K562 (cell line): Measurements from ENCODE around the gene TMCC2. TPM values are rescaled to one million over a fixed set of nuclear protein-coding genes. Genes with fewer than 3 reads are reported as not detected.

Experiments used
- ARID4B ChIP-seq: sonication (generic); formaldehyde crosslinking; IDR thresholded peaks from 2 replicates; pipeline ENCODE4 v1.8.0; 2022; ENCODE audit warnings: mild to moderate bottlenecking, missing genetic modification reagents
- CBFA2T2 ChIP-seq: fragments of 450-650 bp; conservative IDR thresholded peaks from 2 replicates; pipeline ENCODE4 v1.6.1; 2017; ENCODE audit warnings: mild to moderate bottlenecking
- CTBP1 ChIP-seq: fragments of 450-650 bp; IDR thresholded peaks from 2 replicates; pipeline ENCODE4 v1.6.1; 2016; ENCODE audit warnings: borderline replicate concordance
- ETV5 ChIP-seq: sonication (generic); formaldehyde crosslinking; IDR thresholded peaks from 2 replicates; pipeline ENCODE4 v1.4.0; 2020; ENCODE audit warnings: low read depth, mild to moderate bottlenecking, missing genetic modification reagents
- HMG20B ChIP-seq: fragments of 250-450 bp; sonication (Bioruptor Pico); IDR thresholded peaks from 2 replicates; pipeline ENCODE4 v1.5.0; 2021; ENCODE audit warnings: mild to moderate bottlenecking
- IFI16 ChIP-seq: fragments of 250-450 bp; sonication (Bioruptor Pico); IDR thresholded peaks from 2 replicates; pipeline ENCODE4 v2.1.2; 2022; ENCODE audit warnings: mild to moderate bottlenecking, inconsistent platforms
- KAT8 ChIP-seq: fragments of 450-650 bp; IDR thresholded peaks from 2 replicates; pipeline ENCODE4 v1.6.1; 2016; ENCODE audit warnings: low read depth, mild to moderate bottlenecking
- MAX ChIP-seq: sonication (generic); formaldehyde crosslinking; IDR thresholded peaks from 2 replicates; pipeline ENCODE4 v1.9.0; 2022; ENCODE audit warnings: mild to moderate bottlenecking, missing genetic modification reagents
- MAZ ChIP-seq, 2 experiments: fragments of 450-650 bp in 1 of 2; sonication (generic) in 1 of 2; formaldehyde crosslinking; IDR thresholded peaks in 1 of 2; conservative IDR thresholded peaks in 1 of 2; 2 replicates each; pipeline versions ENCODE4 v1.4.0 to v1.5.0; 2020; ENCODE audit warnings: mild to moderate bottlenecking in 1 of 2, missing genetic modification reagents in 1 of 2
- MYNN ChIP-seq, 2 experiments: sonication (generic); formaldehyde crosslinking in 1 of 2; IDR thresholded peaks; 2 replicates each; pipeline versions ENCODE4 v1.5.0 to v1.6.1; 2016 to 2020; ENCODE audit warnings: antibody characterized with exemption in 1 of 2, missing genetic modification reagents in 1 of 2
- ZBTB11 ChIP-seq, 3 experiments: fragments of 200-800 bp in 1 of 3; fragments of 250-450 bp in 1 of 3; fragments of 450-650 bp in 1 of 3; sonication (Bioruptor Pico) in 1 of 3; sonication (Bioruptor generic) in 1 of 3; formaldehyde crosslinking in 1 of 3; IDR thresholded peaks; 2 replicates each; pipeline versions ENCODE4 v1.6.1 to v1.8.0; 2016 to 2022; ENCODE audit warnings: mild to moderate bottlenecking in 2 of 3, missing genetic modification characterization in 2 of 3, missing compliant biosample characterization in 1 of 3, moderate library complexity in 1 of 3
- ZBTB5 ChIP-seq: fragments of 450-650 bp; IDR thresholded peaks from 2 replicates; pipeline ENCODE4 v1.6.1; 2017; ENCODE audit warnings: antibody characterized with exemption
- ZC3H11A ChIP-seq: IDR thresholded peaks from 2 replicates; pipeline ENCODE4 v1.6.1; 2012; ENCODE audit warnings: low read depth, low read length, improper control_type of control experiment
- ZNF263 ChIP-seq: sonication (generic); formaldehyde crosslinking; IDR thresholded peaks from 2 replicates; pipeline ENCODE4 v1.8.0; 2022; ENCODE audit warnings: mild to moderate bottlenecking, missing genetic modification reagents, borderline replicate concordance
- ZNF511 ChIP-seq: sonication (generic); formaldehyde crosslinking; IDR thresholded peaks from 2 replicates; pipeline ENCODE4 v1.8.0; 2022; ENCODE audit warnings: mild to moderate bottlenecking, missing genetic modification reagents
- polyA plus RNA-seq, 8 experiments: library from polyadenylated mRNA; depleted of rRNA in 4 of 8; stranded (reverse) in 5 of 8; unstranded in 3 of 8; fragments of >200 nt; fragmentation: Nextera tagmentation in 2 of 8; fragmentation: Illumina TruSeq in 1 of 8; extraction: Ambion mirVana in 2 of 8; extraction: Trizol in 1 of 8; gene quantifications; 2 replicates each; pipeline versions ENCODE4 v1.2.1 to v1.2.3, GENCODE V29; 2011 to 2014; ENCODE audit warnings: inconsistent platforms in 1 of 8, missing spikeins in 1 of 8
- total RNA-seq, 7 experiments: library from RNA; depleted of rRNA in 6 of 7; stranded (reverse); fragments of >200 nt in 6 of 7; fragmentation: Illumina TruSeq in 2 of 7; extraction: Trizol in 2 of 7; gene quantifications; 2 replicates each; pipeline versions ENCODE4 v1.2.1 to v1.2.3, GENCODE V29; 2011 to 2021; ENCODE audit warnings: low replicate concordance in 1 of 7

Gene TMCC2
- total and polyA plus RNA-seq, 9 of the 15 experiments (the other 6 are each of a cell fraction or from before 2014, with no cell fraction given) = 0.06 to 1.8 (median 0.98) TPM

- TF ChIP-seq ZNF511 (CRISPR knock-in tag) (0 out of 2 replicates have a peak, but pooled peaks have one; percentile 41), MAZ (CRISPR knock-in tag; conservative IDR thresholded peaks at IDR 0.05 in 1 of 2, IDR thresholded peaks at IDR 0.05 in 1 of 2) (peak in 1 of 2 experiments; percentile 48; a peak in 2 of 4 replicates), MYNN (IDR thresholded peaks at IDR 0.05) (0 out of 2 replicates have a peak, but pooled peaks have one; percentile 31), MYNN (CRISPR knock-in tag; IDR thresholded peaks at IDR 0.05) (no peak), HMG20B (no peak), ARID4B (CRISPR knock-in tag) (0 out of 2 replicates have a peak, but pooled peaks have one; percentile 26), IFI16 (CRISPR knock-in tag) (no peak), ZBTB5 (no peak), ZBTB11 (CRISPR knock-in tag; IDR thresholded peaks at IDR 0.05) (peak in 1 of 3 experiments; percentile 18; a peak in 1 of 6 replicates), ZNF263 (peak; percentile 37; the same call in 1 of the 2 replicates), KAT8 (no peak), ZC3H11A (peak; percentile 63; the same call in 1 of the 2 replicates), ETV5 (peak; percentile 47; the same call in 1 of the 2 replicates), CBFA2T2 (0 out of 2 replicates have a peak, but pooled peaks have one; percentile 10), MAX (CRISPR knock-in tag) (peak; percentile 49; the same call in 1 of the 2 replicates), CTBP1 (peak; percentile 60; the same call in 1 of the 2 replicates)
These were observed 45.8 kb downstream of the TMCC2 start (continued) for GRCh38 chr1:205273551-205273982.
